ENCODE measurements around the gene CCDC137.

GRCh38 chr17:81644496-81644895 lies 22.0 kb upstream of the CCDC137 start:
- TF ChIP-seq EZH2phosphoT487 (IDR thresholded peaks at IDR 0.05; ENCODE audit: insufficient read depth, low read depth): no peak
- no peak for TF ChIP-seq EZH2 (IDR thresholded peaks at IDR 0.05; ENCODE audit: insufficient read depth, poor library complexity, severe bottlenecking)
